GM12874 (cell line): ENCODE data around the gene USPL1.
A peak's percentile ranks its signal among the peaks of the same experiment; 100 is the strongest.

Experiments
- CTCF ChIP-seq: IDR thresholded peaks from 2 replicates; pipeline ENCODE4 v1.5.1; 2011; ENCODE audit warnings: low read depth, mild to moderate bottlenecking, control low read depth, low read length, moderate library complexity; ENCODE audit not compliant: insufficient read depth

Gene USPL1

GRCh38 chr13:30664689-30665275 lies 47.1 kb downstream of the USPL1 start:
- TF ChIP-seq CTCF, result no peak

GRCh38 chr13:30665638-30666037 lies 47.9 kb downstream of the USPL1 start:
- no peak for TF ChIP-seq CTCF

GRCh38 chr13:30666113-30666512 lies 48.4 kb downstream of the USPL1 start:
- TF ChIP-seq CTCF, result no peak

- no peak for TF ChIP-seq CTCF
Measured at GRCh38 chr13:30667014-30667413, 49.3 kb downstream of the USPL1 start.

- no peak for TF ChIP-seq CTCF
Measured at GRCh38 chr13:30668312-30668711, 50.6 kb downstream of the USPL1 start.

- no peak for TF ChIP-seq CTCF
Measured at GRCh38 chr13:30671271-30671815, 53.6 kb downstream of the USPL1 start.

- TF ChIP-seq CTCF, result peak; percentile 79
Measured at GRCh38 chr13:30673669-30674521, 56.2 kb downstream of the USPL1 start.
